Activated CD4-positive, alpha-beta T cell treated with anti-CD3 and anti-CD28 coated beads for 4 hours (primary cell): ENCODE measurements around the gene TPTE.
"Not testable (repeated sequence)": the region's sequence is repeated elsewhere in the genome, so short reads cannot be mapped to it uniquely, and the experiment has no call there.

ENCODE experiments used
- DNase-seq, 2 donors: peaks; one replicate each; pipeline ENCODE4 v3.0.0-alpha.2; 2020

Gene TPTE

DNA sequence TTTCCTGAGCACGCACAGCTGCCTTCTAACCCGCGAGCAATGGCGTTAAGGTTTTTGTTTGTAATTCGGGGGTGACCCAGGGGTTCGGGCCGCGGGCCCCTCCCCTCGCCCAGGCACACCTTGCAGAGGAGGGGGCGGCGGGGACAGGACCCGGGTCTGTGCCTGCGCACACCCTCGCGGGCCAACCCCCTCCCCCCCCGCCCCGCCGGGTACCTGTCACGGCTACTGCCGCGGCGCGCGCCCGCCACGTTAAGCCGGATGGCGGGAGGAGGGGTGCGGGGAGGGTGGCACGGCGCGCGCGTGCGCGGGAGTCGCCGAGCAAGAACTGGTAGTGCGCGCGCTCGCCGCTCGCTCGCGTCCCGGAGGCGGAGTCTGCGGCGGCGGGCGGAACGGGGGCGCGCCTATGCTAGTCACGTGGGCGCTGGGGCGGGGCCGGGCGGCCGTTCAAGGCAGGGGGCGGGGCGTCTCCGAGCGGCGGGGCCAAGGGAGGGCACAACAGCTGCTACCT, at the start of gene TPTE:
TPTE (plus strand) TSS at position 493 of the 508 bp plus-strand sequence. CDS start 17,141 bp downstream, outside the sequence.
- no peak for DNase-seq

- DNase-seq: not testable (repeated sequence)
Observed at GRCh38 chr21:10471999-10472398, 49.4 kb upstream of the TPTE start.

GRCh38 chr21:10477794-10478193, 43.6 kb upstream of the TPTE start:
- not testable (repeated sequence) for DNase-seq

GRCh38 chr21:10479875-10480274, 41.5 kb upstream of the TPTE start:
- not testable (repeated sequence) for DNase-seq

DNA sequence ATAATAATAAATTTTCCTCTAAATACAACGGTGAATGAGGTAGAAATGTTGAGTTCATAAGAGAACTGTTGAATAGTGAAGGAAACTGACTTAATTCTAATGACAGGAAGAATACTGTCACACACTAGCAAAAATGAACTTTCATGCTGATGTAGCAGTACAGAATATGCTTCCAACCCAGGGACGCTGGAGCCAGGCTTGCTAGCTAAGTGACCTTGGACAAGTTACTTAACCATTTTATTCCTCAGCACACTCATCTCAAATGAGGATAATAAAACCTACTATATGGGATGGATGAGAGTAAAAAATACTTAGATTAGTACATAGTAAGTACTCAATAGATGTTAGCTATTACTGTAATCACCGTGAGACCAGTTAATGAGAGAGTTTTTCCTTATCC, 36.5 kb upstream of the TPTE start:
- DNase-seq: not testable (repeated sequence)

GRCh38 chr21:10490453-10490852, 30.9 kb upstream of the TPTE start:
- DNase-seq: not testable (repeated sequence)

- no peak for DNase-seq
Observed at GRCh38 chr21:10511116-10511515, 10.3 kb upstream of the TPTE start.

DNA sequence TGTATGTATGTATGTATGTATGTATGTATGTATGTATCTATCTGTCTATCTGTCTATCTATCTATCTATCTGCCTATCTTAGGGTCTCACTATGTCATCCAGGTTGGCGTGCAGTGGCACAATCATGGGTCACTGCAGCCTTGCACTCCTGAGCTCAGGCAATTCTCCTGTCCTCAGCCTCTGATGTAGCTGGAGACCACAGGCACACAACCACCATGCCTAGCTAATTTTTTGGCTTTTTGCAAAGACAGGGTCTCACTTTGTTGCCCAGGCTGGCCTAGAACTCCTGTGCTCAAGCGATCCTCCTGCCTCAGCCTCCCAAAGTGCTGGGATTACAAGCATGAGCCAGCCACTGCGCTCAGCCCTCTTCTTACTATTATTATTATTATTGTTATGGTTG, 4.5 kb upstream of the TPTE start:
- not testable (repeated sequence) for DNase-seq

DNA sequence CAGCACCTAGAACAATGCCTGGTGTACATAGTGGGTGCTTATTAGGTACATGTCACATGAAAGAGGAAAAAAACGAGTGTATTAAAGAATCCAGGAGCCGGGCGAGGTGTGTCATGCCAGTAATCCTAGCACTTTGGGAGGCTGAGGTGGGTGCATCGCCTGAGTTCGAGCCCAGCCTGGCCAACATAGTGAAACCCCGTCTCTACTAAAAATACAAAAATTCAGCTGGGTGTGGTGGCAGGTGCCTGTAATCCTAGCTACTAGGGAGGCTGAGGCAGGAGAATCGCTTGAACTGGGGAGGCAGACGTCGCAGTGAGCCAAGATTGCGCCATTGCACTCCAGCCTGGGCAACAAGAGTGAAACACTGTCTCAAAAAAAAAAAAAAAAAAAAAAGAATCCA, 3.5 kb upstream of the TPTE start:
- DNase-seq: not testable (repeated sequence)

GRCh38 chr21:10521835-10522500, 585 bp downstream of the TPTE start:
- DNase-seq: not testable (repeated sequence)

DNA sequence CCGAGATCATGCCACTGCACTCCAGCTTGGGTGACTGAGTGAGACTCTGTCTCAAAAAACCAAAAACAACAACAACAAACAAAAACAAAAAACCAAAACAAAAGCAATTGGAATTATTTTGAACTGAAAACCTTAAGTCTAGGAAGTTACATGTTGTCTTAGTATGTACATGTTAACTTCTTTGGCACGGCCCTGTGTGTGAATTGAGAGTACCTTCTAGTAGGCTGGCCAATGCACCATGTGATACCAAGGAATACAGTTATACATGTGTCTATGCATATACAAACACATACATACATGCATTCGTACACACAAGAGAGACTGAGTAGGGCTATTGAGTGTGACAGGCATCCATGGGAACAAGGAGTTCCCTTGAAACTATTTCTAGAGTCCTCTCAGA, 18.6 kb downstream of the TPTE start:
- DNase-seq: no peak

DNA sequence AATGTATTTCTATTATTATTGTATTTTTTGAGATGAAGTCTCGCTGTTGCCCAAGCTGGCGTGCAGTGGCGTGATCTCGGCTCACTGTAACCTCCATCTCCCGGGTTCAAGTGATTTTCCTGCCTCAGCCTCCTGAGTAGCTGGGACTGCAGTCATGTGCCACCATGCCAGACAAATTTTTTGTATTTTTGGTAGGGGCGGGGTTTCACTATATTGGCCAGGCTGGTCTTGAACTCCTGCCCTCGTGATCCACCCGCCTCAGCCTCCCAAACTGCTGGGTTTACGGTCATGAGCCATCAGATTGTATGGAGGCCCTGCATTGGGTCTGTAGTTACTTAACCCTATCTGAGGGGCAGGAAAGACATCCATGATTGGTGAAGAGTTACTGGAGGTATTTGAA, 23.0 kb downstream of the TPTE start:
- DNase-seq: not testable (repeated sequence)

DNA sequence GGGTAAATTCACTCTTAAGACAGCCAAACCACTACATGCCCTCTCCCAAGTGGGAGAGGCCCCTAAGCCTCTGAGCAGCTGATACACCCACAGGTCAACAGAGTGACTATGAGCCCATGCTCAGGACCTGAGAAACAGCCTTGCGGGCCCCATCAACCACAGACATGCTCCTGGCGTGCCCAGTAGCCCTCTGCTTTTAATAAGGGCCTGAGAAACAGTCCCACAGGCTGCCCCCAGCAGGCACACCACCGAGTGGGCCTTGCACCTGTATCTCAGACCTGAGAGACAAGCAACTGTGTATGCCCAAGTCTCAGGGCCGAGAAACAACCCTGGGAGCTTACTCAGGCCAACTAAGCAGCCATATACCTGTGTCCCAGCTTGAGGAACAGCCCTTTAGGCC, 26.5 kb downstream of the TPTE start:
- DNase-seq: not testable (repeated sequence)

GRCh38 chr21:10548331-10548954, 27.1 kb downstream of the TPTE start:
- not testable (repeated sequence) for DNase-seq

GRCh38 chr21:10570803-10571202, 49.4 kb downstream of the TPTE start:
- not testable (repeated sequence) for DNase-seq

DNA sequence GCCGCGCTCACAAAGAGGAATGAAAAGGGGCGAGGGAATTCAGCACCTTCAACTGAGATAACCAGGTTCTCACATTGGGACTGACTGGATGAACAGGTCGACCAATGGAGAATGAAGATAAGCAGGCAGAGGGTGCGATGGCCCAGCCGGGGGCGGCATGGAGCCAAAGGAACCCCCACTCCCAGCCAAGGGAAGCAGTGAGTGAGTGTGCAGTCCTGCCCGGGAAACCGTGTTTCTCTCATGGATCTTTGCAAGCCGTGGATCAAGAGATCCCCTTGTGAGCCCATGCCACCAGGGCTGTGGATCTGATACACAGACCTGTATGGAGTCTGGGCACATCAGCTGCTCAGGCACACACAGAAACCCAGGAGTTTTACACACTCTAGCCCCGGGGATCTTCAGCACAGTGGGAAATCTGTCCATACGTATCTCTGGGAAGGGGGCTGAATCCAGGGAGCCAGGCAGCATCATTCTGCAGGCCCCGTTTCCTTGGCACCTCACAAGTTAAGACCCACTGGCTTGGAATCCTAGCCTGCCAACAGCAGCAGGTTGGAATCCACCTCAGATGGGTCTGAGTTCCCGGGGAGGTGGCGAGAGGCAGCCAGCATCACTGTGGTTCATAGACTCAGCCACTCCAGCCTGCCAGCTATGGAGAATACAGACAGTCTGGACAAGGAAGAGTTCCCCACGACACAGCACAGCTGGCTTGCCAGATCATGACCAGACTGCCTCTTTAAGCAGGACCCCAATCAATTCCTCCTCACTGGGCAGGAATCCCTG, 53.3 kb downstream of the TPTE start:
- not testable (repeated sequence) for DNase-seq

DNA sequence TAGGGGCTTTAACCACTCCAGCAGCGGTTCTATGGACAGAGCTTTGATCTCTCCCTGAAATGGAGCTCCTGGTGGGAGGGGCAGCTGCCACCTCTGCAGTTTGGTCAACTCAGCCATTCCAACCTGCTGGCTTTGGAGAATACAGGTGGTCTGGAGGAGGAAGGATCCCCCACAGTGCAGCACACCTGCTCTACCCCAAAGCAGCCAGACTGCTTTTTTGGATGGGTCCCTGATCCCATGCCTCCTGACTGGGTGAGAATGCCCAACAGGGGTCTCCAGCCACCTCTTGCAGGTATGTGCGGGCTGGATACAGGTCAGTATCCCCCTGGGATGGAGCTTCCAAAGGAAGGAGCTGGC, 53.9 kb downstream of the TPTE start:
- no peak for DNase-seq

DNA sequence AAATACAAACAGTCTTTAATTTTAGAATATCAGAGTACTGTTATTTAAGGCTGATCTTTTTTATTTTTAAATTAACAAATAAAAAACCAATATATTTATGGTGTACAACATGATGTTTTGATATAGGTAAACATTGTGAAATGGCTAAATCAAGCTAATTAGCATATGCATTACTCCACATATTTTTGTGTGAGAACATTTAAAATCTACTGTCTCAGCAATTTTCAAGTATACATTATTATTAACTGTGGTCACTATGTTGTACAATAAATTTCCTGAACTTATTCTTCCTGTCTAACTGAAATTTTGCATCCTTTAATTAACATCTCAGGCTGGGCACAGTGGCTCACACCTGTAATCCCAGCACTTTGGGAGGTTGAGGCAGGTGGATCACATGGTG, 57.5 kb downstream of the TPTE start:
- DNase-seq: not testable (repeated sequence)

- DNase-seq: not testable (repeated sequence)
Observed at GRCh38 chr21:10589115-10589514, 67.7 kb downstream of the TPTE start.

- not testable (repeated sequence) for DNase-seq
Observed at GRCh38 chr21:10607074-10607473, 85.7 kb downstream of the TPTE start.

DNA sequence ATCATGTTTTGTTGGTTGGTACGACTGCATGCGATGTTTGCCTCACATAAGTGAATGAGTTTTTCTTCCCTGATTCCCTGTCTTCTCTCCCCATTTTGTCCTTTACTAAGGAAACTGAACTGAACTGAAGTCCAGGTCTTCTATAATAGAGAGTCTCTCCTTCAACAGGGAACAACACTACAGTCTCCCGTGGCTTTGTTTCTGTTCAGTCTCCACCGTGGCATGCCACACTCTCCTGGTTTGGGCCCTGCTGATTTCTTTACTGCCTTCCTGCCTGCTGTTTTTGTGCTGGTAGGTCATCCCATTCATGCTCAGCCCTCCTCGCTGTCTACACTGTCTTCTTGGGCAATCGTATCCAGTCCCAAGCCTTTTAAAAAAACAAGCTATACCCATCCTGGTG, 92.9 kb downstream of the TPTE start:
- DNase-seq: not testable (repeated sequence)

GRCh38 chr21:10616061-10616460, 94.7 kb downstream of the TPTE start:
- not testable (repeated sequence) for DNase-seq

DNA sequence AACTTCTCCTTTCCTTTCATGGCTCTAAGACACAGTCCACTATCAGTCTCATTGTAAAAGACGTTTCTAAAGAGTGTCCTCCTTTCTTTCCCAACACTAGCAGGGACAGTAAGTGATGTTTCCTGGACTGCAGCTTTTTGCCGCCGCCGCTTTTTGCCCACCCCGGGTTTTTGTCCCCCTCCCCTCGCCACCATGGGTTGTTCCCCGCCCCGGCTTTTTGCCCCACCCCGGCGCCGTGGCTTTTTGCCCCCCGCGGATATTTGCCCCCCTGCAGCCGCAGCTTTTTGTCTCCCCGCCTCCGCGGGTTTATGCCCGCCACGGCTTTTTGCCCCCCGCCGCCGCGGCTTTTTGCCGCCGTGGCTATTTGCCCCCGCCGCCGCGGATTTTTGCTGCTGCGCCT, 95.2 kb downstream of the TPTE start:
- no peak for DNase-seq
